Retina (tissue), 1 donor: ENCODE results near the gene F10.
"Not testable (repeated sequence)": the region's sequence is repeated elsewhere in the genome, so short reads cannot be mapped to it uniquely, and the experiment has no call there.

Source experiments
- DNase-seq: peaks from one replicate; pipeline ENCODE4 v3.0.0-alpha.2; 2016

The F10 gene

GRCh38 chr13:113155201-113155600, 32.6 kb downstream of the F10 start:
- DNase-seq, result no peak

- DNase-seq, result no peak
Observed at GRCh38 chr13:113155982-113156655, 33.5 kb downstream of the F10 start.

- DNase-seq, result no peak
Observed at GRCh38 chr13:113157206-113157928, 34.8 kb downstream of the F10 start.

GRCh38 chr13:113157929-113158747, 35.5 kb downstream of the F10 start, which contains the start of gene PROZ:
PROZ (plus strand) TSS chr13:113158648; CDS start chr13:113158661, 13 bp downstream.
- no peak for DNase-seq

- DNase-seq, result no peak
Observed at GRCh38 chr13:113158946-113159345, 36.3 kb downstream of the F10 start.

- DNase-seq, result no peak
Observed at GRCh38 chr13:113159701-113160100, 37.1 kb downstream of the F10 start.

GRCh38 chr13:113160983-113161382, 38.4 kb downstream of the F10 start:
- no peak for DNase-seq

GRCh38 chr13:113161433-113161832, 38.8 kb downstream of the F10 start:
- no peak for DNase-seq

GRCh38 chr13:113161975-113162374, 39.4 kb downstream of the F10 start:
- DNase-seq, result not testable (repeated sequence)

- DNase-seq, result peak; percentile 31
Observed at GRCh38 chr13:113162783-113163685, 40.4 kb downstream of the F10 start.

GRCh38 chr13:113164492-113164891, 41.9 kb downstream of the F10 start:
- no peak for DNase-seq

GRCh38 chr13:113166266-113166665, 43.7 kb downstream of the F10 start:
- no peak for DNase-seq

- no peak for DNase-seq
Observed at GRCh38 chr13:113166681-113167080, 44.1 kb downstream of the F10 start.

- DNase-seq, result no peak
Observed at GRCh38 chr13:113167155-113167554, 44.6 kb downstream of the F10 start.

GRCh38 chr13:113167575-113167974, 45.0 kb downstream of the F10 start:
- DNase-seq, result no peak

GRCh38 chr13:113168211-113168610, 45.6 kb downstream of the F10 start:
- no peak for DNase-seq

GRCh38 chr13:113169277-113170272, 47.0 kb downstream of the F10 start:
- DNase-seq, result no peak

- no peak for DNase-seq
Observed at GRCh38 chr13:113170511-113170910, 47.9 kb downstream of the F10 start.

GRCh38 chr13:113171250-113172125, 48.9 kb downstream of the F10 start:
- DNase-seq, result no peak

- no peak for DNase-seq
Observed at GRCh38 chr13:113172419-113172926, 49.9 kb downstream of the F10 start.
